Right atrium auricular region (tissue), 2 donors: ENCODE data around the gene TSPAN9. TPM values are rescaled to one million over a fixed set of nuclear protein-coding genes. Genes with fewer than 3 reads are reported as not detected.

Experiments
- DNase-seq: peaks from one replicate; pipeline ENCODE4 v3.0.0-alpha.2; 2019; ENCODE audit warnings: low spot score
- H3K27ac ChIP-seq, 2 donors: fragments of 200-600 bp; sonication (generic); 1 replicate in 1 of 2; 2 replicates in 1 of 2; pipeline ENCODE4 v1.5.1; 2016 to 2019
- H3K27me3 ChIP-seq, 2 donors: fragments of 200-600 bp; sonication (generic); one replicate each; pipeline versions ENCODE4 v1.5.1 to v1.6.0; 2017 to 2019
- H3K36me3 ChIP-seq: fragments of 200-600 bp; sonication (generic); one replicate; pipeline ENCODE4 v1.5.1; 2016
- H3K4me1 ChIP-seq, 2 donors: fragments of 200-600 bp; sonication (generic); one replicate each; pipeline versions ENCODE4 v1.5.1 to v1.6.0; 2017 to 2019
- H3K4me3 ChIP-seq, 2 donors: fragments of 200-600 bp; sonication (generic); 1 replicate in 1 of 2; 2 replicates in 1 of 2; pipeline ENCODE4 v1.5.1; 2017 to 2019; ENCODE audit warnings: mild to moderate bottlenecking in 1 of 2, moderate library complexity in 1 of 2
- H3K9me3 ChIP-seq, 2 donors: fragments of 200-600 bp; sonication (generic); one replicate each; pipeline ENCODE4 v1.5.1; 2019
- CTCF ChIP-seq, 2 donors: fragments of 200-600 bp; sonication (generic); IDR thresholded peaks; one replicate each; pipeline ENCODE4 v1.5.1; 2019; ENCODE audit warnings: antibody characterized with exemption in 2 of 2
- total RNA-seq, 2 donors: library from RNA; depleted of rRNA; stranded (reverse); fragments of >200 nt; gene quantifications; one replicate each; pipeline ENCODE4 v1.1.0, GENCODE V29; 2016

The TSPAN9 gene
- total RNA-seq, 2 donors from 2014 or later = 103 to 185 TPM

GRCh38 chr12:3279832-3280231 lies 202.7 kb downstream of the TSPAN9 start:
- H3K27ac ChIP-seq = peak overlapping the region in 1 of 2 donors; percentile 44
- no peak for DNase-seq
- no peaks in the 10 kb centered on the region for H3K27me3 ChIP-seq
- no peak overlapping the region for H3K4me3 ChIP-seq
- H3K9me3 ChIP-seq = no peaks in the 10 kb centered on the region
- no peak for TF ChIP-seq CTCF (IDR thresholded peaks at IDR 0.05)
- H3K4me1 ChIP-seq = peaks cover 0 to 25% of the 10 kb centered on the region in 2 donors
- peaks cover 38% of the 10 kb centered on the region for H3K36me3 ChIP-seq

GRCh38 chr12:3280967-3281366 lies 203.8 kb downstream of the TSPAN9 start:
- peaks cover 0 to 19% of the 10 kb centered on the region in 2 donors for H3K4me1 ChIP-seq
- peak overlapping the region in 1 of 2 donors; percentile 44 for H3K27ac ChIP-seq
- peaks cover 48% of the 10 kb centered on the region for H3K36me3 ChIP-seq

GRCh38 chr12:3281588-3282383 lies 204.6 kb downstream of the TSPAN9 start:
- no peaks in the 10 kb centered on the region for H3K27me3 ChIP-seq
- H3K27ac ChIP-seq = peak overlapping the region; percentile 44 to 45
- no peak for TF ChIP-seq CTCF (IDR thresholded peaks at IDR 0.05)
- peaks cover 0 to 19% of the 10 kb centered on the region in 2 donors for H3K4me1 ChIP-seq
- H3K9me3 ChIP-seq = no peaks in the 10 kb centered on the region
- no peak overlapping the region for H3K4me3 ChIP-seq
- no peak for DNase-seq
- peaks cover 48% of the 10 kb centered on the region for H3K36me3 ChIP-seq

More at GRCh38 chr12:3280967-3281366, 203.8 kb downstream of the TSPAN9 start:
- no peaks in the 10 kb centered on the region for H3K9me3 ChIP-seq
- TF ChIP-seq CTCF (IDR thresholded peaks at IDR 0.05) = no peak
- no peak for DNase-seq
- H3K27me3 ChIP-seq = no peaks in the 10 kb centered on the region
- no peak overlapping the region for H3K4me3 ChIP-seq

- peak overlapping the region in 1 of 2 donors; percentile 44 for H3K27ac ChIP-seq
- TF ChIP-seq CTCF (IDR thresholded peaks at IDR 0.05) = no peak
- peaks cover 0 to 19% of the 10 kb centered on the region in 2 donors for H3K4me1 ChIP-seq
- no peaks in the 10 kb centered on the region for H3K9me3 ChIP-seq
- H3K36me3 ChIP-seq = peaks cover 50% of the 10 kb centered on the region
- H3K27me3 ChIP-seq = no peaks in the 10 kb centered on the region
- H3K4me3 ChIP-seq = no peak overlapping the region
- no peak for DNase-seq
Measured at GRCh38 chr12:3282384-3282670, 205.1 kb downstream of the TSPAN9 start.

GRCh38 chr12:3283137-3283680 lies 206.0 kb downstream of the TSPAN9 start:
- Histone ChIP-seq H3K27ac (no peak overlapping the region), H3K27me3 (no peaks in the 10 kb centered on the region), H3K9me3 (no peaks in the 10 kb centered on the region), H3K4me3 (no peak overlapping the region), H3K36me3 (peaks cover 53% of the 10 kb centered on the region), H3K4me1 (peaks cover 0 to 19% of the 10 kb centered on the region in 2 donors)
- no peak for TF ChIP-seq CTCF (IDR thresholded peaks at IDR 0.05)
- no peak for DNase-seq
